Spleen (tissue), 11 donors: ENCODE results near the gene GMCL2. TPM values are rescaled to one million over a fixed set of nuclear protein-coding genes. Genes with fewer than 3 reads are reported as not detected.

Experiments used
- DNase-seq: peaks from one replicate; pipeline ENCODE4 v3.0.0-alpha.2; 2020
- H3K27ac ChIP-seq, 8 donors: fragments of 200-600 bp; sonication (generic) in 7 of 8; 1 replicate in 4 of 8; 2 replicates in 4 of 8; pipeline versions ENCODE4 v1.5.0 to v1.8.0; 2016 to 2021; ENCODE audit warnings: inconsistent platforms in 4 of 8, mild to moderate bottlenecking in 4 of 8, moderate library complexity in 1 of 8
- H3K27me3 ChIP-seq, 7 donors: fragments of 200-600 bp; sonication (generic) in 6 of 7; replicated peaks in 1 of 7; 1 replicate in 4 of 7; 2 replicates in 3 of 7; pipeline versions ENCODE4 v1.5.0 to v1.8.0; 2016 to 2021; ENCODE audit warnings: inconsistent platforms in 3 of 7, mild to moderate bottlenecking in 1 of 7
- H3K36me3 ChIP-seq, 6 donors: fragments of 200-600 bp; sonication (generic) in 5 of 6; 1 replicate in 4 of 6; 2 replicates in 2 of 6; pipeline versions ENCODE4 v1.5.0 to v1.8.0; 2016 to 2021; ENCODE audit warnings: inconsistent platforms in 2 of 6
- H3K4me1 ChIP-seq, 6 donors: fragments of 200-600 bp; sonication (generic) in 5 of 6; 1 replicate in 3 of 6; 2 replicates in 3 of 6; pipeline versions ENCODE4 v1.5.0 to v1.8.0; 2016 to 2021; ENCODE audit warnings: inconsistent platforms in 3 of 6
- H3K4me3 ChIP-seq, 8 donors: fragments of 200-600 bp; sonication (generic) in 7 of 8; 1 replicate in 4 of 8; 2 replicates in 4 of 8; pipeline versions ENCODE4 v1.5.0 to v1.8.0; 2016 to 2021; ENCODE audit warnings: inconsistent platforms in 4 of 8, mild to moderate bottlenecking in 4 of 8, moderate library complexity in 2 of 8
- H3K9me3 ChIP-seq, 8 donors: fragments of 200-600 bp; sonication (generic) in 7 of 8; 1 replicate in 4 of 8; 2 replicates in 4 of 8; pipeline versions ENCODE4 v1.5.0 to v1.8.0; 2016 to 2021; ENCODE audit warnings: inconsistent platforms in 4 of 8
- POLR2A ChIP-seq, 3 donors: fragments of 450-650 bp; IDR thresholded peaks; one replicate each; pipeline ENCODE4 v1.5.1; 2017; ENCODE audit warnings: antibody characterized with exemption in 3 of 3, mild to moderate bottlenecking in 1 of 3
- POLR2AphosphoS5 ChIP-seq, 3 donors: sonication (generic); formaldehyde crosslinking; IDR thresholded peaks; one replicate each; pipeline ENCODE4 v1.5.1; 2017; ENCODE audit warnings: antibody characterized with exemption in 3 of 3
- WGBS, 5 donors: extraction: QIAGEN DNeasy Blood & Tissue Kit in 3 of 5; methylation state at CpG; one replicate each; pipeline versions ENCODE4 v1.1.5 to v1.1.7; 2013 to 2018; 5-methylcytosine and 5-hydroxymethylcytosine counted together
- intact Hi-C: fragments of 100-400 bp; cut with DNase I; formaldehyde crosslinking; loops from one replicate; pipeline ENCODE4 v1.15.0; 2023; ENCODE audit warnings: low total_unique reads
- polyA plus RNA-seq, 3 donors: library from polyadenylated mRNA; stranded (reverse); fragments of 200-250 nt; gene quantifications; one replicate each; pipeline ENCODE4 v1.2.1, GENCODE V29; 2013
- total RNA-seq, 7 donors: library from RNA; depleted of rRNA in 3 of 7; stranded (reverse); fragments of >200 nt in 3 of 7; fragmentation: NEBNext Ultra II Directional in 4 of 7; extraction: Animal tissue kit (Norgen Biotek cat#: 25700) in 4 of 7; gene quantifications; one replicate each; pipeline versions ENCODE4 v1.1.0 to v1.2.1, GENCODE V29; 2016 to 2021
- TF ChIP-seq, protein P1 (sequence below), 11 experiments: fragments of 200-600 bp in 7 of 11; fragments of 450-650 bp in 4 of 11; sonication (generic) in 4 of 11; IDR thresholded peaks in 8 of 11; conservative IDR thresholded peaks in 3 of 11; 1 replicate in 7 of 11; 2 replicates in 4 of 11; pipeline versions ENCODE4 v1.4.0 to v1.8.0; 2016 to 2021; ENCODE audit warnings: antibody characterized with exemption in 11 of 11, inconsistent platforms in 4 of 11, mild to moderate bottlenecking in 1 of 11
- donor health status: healthy with polysubstance abuse.
- donor health status: DM: no; HTN: no; CAD: no; lungs with moderate emphysema.
- donor health status: DM: no; HTN: no; CAD: no.
- donor health status: Bipolar disorder and iron deficiency.
- donor health status: healthy.
- donor health status: DM: no; HTN: no; CAD: no.
- donor health status: DM: yes; HTN: yes; CAD: no.

Gene GMCL2
- total and polyA plus RNA-seq, 10 donors: 0.03 TPM; not detected in 9

DNA sequence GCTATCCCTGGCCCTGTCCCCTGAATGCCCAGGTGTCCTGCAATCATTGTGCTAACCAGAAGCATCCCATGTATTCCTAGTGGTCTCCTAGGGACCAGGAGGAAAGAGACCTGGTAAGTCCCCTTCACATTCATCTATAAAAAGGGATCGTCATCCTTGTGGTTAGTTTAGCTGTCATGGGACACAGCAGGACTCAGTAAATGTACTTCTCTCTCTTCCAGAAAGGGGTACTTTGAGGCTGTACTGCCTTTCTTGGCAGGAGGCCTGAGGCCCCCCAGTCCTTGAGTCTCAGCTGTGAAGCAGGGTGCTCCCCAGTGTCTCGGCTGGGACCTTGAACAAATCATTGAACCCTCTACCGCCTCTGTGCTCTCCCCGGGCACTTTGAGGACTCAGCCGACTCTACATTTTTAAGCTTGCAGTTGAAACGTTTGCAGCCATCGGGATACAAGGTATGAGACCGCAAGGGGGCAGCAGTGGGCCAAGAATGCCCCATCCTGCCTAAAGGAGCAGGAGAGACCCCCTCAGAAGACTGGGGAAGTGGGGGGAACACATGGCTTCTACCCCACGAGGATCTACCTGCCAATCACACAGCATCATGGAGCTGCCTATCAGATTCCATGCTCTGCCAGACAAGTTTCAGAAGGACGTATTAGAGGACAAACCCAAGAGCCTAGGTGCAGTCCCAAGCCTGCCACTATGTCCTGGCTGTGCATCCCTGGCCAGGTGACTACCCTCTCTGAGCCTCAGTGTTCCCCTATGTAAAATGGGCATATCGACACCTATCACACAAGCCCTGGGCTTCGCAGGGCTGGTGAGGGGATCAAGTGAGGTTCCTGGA, 47.8 kb upstream of the GMCL2 start:
- DNase-seq: peak; percentile 91
- intact Hi-C loops: no loop called here
- H3K36me3 ChIP-seq: peaks cover 0 to 15% (median 4%) of the 10 kb centered on the region in 6 donors
- H3K4me1 ChIP-seq: peaks cover 37 to 92% (median 85%) of the 10 kb centered on the region in 6 donors
- H3K27me3 ChIP-seq: no peaks in the 10 kb centered on the region
- no peaks in the 10 kb centered on the region for H3K9me3 ChIP-seq
- 23 to 27% (median 25%) methylated on average over 11 to 12 of the region's 12 CpGs for WGBS, 5 donors
- TF ChIP-seq, protein P1, sequence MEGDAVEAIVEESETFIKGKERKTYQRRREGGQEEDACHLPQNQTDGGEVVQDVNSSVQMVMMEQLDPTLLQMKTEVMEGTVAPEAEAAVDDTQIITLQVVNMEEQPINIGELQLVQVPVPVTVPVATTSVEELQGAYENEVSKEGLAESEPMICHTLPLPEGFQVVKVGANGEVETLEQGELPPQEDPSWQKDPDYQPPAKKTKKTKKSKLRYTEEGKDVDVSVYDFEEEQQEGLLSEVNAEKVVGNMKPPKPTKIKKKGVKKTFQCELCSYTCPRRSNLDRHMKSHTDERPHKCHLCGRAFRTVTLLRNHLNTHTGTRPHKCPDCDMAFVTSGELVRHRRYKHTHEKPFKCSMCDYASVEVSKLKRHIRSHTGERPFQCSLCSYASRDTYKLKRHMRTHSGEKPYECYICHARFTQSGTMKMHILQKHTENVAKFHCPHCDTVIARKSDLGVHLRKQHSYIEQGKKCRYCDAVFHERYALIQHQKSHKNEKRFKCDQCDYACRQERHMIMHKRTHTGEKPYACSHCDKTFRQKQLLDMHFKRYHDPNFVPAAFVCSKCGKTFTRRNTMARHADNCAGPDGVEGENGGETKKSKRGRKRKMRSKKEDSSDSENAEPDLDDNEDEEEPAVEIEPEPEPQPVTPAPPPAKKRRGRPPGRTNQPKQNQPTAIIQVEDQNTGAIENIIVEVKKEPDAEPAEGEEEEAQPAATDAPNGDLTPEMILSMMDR (IDR thresholded peaks at IDR 0.05 in 8 of 11, conservative IDR thresholded peaks at IDR 0.05 in 3 of 11): peak; percentile 49 to 89 (median 78)
- TF ChIP-seq POLR2AphosphoS5 (IDR thresholded peaks at IDR 0.05) (no peak), POLR2A (IDR thresholded peaks at IDR 0.05) (no peak)
- H3K27ac ChIP-seq: peak overlapping the region in 3 of 8 donors; percentile 16 to 48 (median 43)
- H3K4me3 ChIP-seq: no peak overlapping the region

DNA sequence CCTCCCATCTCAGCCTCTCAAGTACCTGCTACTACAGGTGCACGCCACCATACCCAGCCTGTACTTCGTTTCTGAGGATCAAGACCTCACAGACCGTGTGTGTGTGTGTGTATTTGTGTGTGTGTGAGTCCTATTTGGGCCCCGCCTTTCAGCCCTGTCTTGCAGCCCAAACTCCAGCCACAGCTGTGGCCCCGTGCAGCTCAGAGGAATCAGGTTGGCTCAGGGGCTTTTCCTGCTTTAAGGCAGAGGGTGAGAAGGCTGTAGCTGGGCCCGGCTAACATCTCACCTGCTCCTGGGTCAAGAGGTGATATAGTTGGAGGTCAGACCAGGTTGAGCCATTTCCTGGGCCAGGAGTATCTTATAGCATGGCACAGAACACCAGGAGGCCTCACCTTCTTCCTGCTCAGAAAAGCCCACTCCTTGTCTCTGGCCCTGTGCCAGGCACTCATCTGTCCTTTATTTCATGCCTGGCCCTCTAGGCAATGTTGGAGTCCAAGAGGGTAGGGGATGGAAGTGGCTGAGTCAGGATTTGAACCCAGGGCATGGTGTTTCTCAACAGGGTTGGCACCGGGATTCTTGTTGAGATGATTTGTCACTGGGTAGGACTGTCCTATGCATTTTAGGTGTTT, 47.1 kb upstream of the GMCL2 start:
- 79 to 91% (median 82%) methylated on average over 7 of the region's 7 CpGs for WGBS, 5 donors
- Histone ChIP-seq H3K9me3 (no peaks in the 10 kb centered on the region), H3K4me1 (peaks cover 34 to 92% (median 88%) of the 10 kb centered on the region in 6 donors), H3K36me3 (peaks cover 0 to 22% (median 12%) of the 10 kb centered on the region in 6 donors), H3K27me3 (no peaks in the 10 kb centered on the region), H3K27ac (peak overlapping the region in 3 of 8 donors; percentile 16 to 48 (median 43)), H3K4me3 (no peak overlapping the region)
- no peak for DNase-seq
- TF ChIP-seq POLR2AphosphoS5 (IDR thresholded peaks at IDR 0.05) (no peak), POLR2A (IDR thresholded peaks at IDR 0.05) (no peak)
- TF ChIP-seq, protein P1 (IDR thresholded peaks at IDR 0.05 in 8 of 11, conservative IDR thresholded peaks at IDR 0.05 in 3 of 11): no peak
- intact Hi-C loops: no loop called here

DNA sequence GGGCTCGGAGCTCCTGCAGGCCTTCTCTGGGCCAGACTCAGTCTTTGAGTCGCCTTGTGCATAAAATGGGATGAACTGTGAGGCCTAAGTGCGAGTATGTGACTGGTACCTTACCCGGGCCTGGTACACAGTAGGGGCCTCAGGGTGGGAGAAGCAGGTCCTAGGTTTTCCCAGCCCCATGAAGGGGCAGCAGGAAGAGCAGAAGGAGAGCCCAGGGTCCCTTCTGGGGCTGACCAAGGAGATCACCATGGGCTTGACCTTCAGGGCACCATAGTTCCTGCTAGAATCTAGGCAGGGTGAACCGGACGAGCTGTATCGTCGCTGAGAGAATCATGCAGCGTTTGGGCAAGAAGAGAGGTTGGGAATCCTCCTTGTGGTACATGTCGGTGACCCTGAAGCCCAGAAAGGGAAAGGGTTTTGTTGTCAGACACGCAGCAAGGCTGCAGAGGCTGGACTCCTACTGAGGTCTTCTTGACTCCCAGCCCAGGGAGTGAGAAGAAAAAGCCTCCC, 45.8 kb upstream of the GMCL2 start:
- no peaks in the 10 kb centered on the region for H3K27me3 ChIP-seq
- H3K27ac ChIP-seq: peak overlapping the region; percentile 97 to 99 (median 99)
- 57 to 95% (median 65%) methylated on average over 7 to 11 of the region's 11 CpGs for WGBS, 5 donors
- H3K36me3 ChIP-seq: peaks cover 0 to 35% (median 24%) of the 10 kb centered on the region in 6 donors
- no peak for DNase-seq
- peaks cover 26 to 92% (median 77%) of the 10 kb centered on the region in 6 donors for H3K4me1 ChIP-seq
- TF ChIP-seq POLR2AphosphoS5 (IDR thresholded peaks at IDR 0.05) (no peak), POLR2A (IDR thresholded peaks at IDR 0.05) (no peak)
- TF ChIP-seq, protein P1 (IDR thresholded peaks at IDR 0.05 in 8 of 11, conservative IDR thresholded peaks at IDR 0.05 in 3 of 11): no peak
- intact Hi-C loops: no loop called here
- H3K4me3 ChIP-seq: peak overlapping the region; percentile 79 to 89 (median 86)
- H3K9me3 ChIP-seq: no peaks in the 10 kb centered on the region
